ENCODE measurements around the gene CCDC121.

DNA sequence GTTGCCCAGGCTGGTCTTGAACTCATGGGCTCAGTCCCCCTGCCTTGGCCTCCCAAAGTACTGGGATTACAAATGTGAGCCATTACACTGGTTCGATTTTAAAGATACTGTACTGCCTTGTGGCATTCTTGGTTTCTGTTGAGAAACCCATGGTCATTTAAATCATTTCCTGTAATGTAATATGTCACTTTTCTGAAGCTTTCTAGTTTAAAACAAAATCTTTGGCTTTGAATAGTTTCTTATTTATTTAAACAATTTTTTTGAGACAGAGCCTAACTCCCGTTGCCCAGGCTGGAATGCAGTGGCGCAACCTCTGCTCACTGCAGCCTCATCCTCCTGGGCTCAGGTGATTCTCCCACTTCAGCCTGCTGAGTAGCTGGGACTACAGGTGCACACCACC lies 37.1 kb downstream of the CCDC121 start:
- no peak for TF ChIP-seq EZH2 (IDR thresholded peaks at IDR 0.05; ENCODE audit: insufficient read depth, low read length)
- TF ChIP-seq, protein P1, sequence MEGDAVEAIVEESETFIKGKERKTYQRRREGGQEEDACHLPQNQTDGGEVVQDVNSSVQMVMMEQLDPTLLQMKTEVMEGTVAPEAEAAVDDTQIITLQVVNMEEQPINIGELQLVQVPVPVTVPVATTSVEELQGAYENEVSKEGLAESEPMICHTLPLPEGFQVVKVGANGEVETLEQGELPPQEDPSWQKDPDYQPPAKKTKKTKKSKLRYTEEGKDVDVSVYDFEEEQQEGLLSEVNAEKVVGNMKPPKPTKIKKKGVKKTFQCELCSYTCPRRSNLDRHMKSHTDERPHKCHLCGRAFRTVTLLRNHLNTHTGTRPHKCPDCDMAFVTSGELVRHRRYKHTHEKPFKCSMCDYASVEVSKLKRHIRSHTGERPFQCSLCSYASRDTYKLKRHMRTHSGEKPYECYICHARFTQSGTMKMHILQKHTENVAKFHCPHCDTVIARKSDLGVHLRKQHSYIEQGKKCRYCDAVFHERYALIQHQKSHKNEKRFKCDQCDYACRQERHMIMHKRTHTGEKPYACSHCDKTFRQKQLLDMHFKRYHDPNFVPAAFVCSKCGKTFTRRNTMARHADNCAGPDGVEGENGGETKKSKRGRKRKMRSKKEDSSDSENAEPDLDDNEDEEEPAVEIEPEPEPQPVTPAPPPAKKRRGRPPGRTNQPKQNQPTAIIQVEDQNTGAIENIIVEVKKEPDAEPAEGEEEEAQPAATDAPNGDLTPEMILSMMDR (IDR thresholded peaks at IDR 0.05; ENCODE audit: insufficient read depth, low read depth, low read length): no peak

Data from astrocyte (in vitro differentiated cells and primary cell).